GM21717 (cell line): ENCODE measurements around the gene ORC4.
A peak's percentile ranks its signal among the peaks of the same experiment; 100 is the strongest.

Source experiments
- ATAC-seq: cut with Tn5 transposase; IDR thresholded peaks from one replicate; pipeline ENCODE4 v1.9.1; 2021; ENCODE audit warnings: mild to moderate bottlenecking, moderate library complexity; ENCODE audit not compliant: unreplicated experiment

Gene ORC4

DNA sequence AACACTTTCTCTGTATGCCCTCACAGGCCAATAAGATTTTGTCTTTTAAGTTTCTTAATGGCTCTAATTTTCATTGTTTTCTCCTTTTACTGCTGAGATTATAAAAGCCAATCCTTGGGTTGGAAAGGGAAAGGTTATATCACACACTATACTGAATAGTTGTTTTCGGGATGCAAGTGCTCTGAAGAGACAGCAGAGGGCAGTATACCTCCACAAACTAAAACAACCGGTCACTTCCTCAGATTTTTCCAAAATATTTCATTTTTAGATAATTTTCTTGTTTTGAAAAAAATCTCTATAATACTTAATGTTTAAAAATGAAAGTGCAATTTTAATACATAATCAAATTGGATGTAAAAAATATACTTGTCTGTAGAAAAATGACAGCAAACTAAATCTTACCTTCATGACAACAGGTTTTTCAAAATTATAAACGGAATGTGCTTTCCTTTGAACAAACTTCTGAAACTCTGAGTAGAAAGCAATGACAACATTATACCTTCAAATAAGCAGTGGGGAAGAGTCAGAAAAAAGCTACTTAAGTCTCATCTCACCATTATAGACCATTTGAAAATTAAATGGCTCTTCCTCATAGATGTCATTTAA, 82.7 kb downstream of the ORC4 start:
- peak; percentile 52 for ATAC-seq

DNA sequence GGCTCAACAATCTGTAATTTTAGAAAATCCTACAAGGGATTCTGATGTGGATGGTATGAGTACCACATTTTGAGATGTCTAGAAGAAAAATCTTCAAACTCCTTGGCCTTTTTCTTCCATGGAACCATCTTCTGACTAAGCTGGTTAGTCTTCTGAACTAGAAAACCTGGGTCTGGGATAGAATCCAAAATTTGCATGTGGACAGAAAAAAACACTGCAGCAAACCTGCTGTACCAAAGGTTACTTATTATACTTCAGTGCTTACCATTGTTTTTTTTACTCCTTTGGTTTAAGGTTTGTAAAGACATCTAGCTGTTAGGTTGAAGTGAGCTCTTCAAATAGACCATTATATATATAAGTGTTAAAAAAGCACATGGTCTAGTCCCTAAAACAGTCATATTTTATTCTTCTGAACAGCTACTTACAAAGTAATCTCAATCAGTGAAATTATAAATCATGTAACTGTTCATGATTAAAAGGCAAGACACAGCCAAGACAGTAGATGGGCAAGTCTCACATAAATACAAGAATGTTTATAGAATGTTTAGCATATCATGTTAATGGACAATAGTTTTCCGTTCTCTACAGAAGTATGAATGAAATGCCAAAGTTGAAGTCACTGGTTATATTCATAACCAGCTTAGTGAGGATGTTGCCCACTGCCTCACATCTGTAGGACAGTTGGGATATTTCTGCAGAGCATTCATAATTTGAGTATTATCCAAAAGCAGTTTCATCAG, 85.5 kb downstream of the ORC4 start:
- ATAC-seq, result no peak

DNA sequence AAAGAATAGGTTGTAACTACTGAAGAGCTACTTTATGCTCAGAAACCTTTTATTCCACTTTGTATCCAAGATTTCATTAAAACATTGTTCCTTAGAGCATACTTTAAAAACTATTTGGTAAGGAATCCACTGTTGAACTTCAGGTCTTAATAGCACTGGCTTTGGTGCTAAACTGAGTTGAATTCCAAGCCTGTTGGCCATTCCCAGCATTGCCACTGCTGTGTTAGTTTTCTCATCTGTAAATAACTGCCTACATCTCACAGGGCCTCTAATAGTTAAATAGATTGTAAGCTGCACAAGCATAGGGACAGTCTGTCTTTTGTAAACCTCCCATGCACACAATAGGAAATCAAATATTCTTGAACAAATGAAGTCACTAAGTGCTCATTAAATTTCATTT, 86.6 kb downstream of the ORC4 start:
- no peak for ATAC-seq

DNA sequence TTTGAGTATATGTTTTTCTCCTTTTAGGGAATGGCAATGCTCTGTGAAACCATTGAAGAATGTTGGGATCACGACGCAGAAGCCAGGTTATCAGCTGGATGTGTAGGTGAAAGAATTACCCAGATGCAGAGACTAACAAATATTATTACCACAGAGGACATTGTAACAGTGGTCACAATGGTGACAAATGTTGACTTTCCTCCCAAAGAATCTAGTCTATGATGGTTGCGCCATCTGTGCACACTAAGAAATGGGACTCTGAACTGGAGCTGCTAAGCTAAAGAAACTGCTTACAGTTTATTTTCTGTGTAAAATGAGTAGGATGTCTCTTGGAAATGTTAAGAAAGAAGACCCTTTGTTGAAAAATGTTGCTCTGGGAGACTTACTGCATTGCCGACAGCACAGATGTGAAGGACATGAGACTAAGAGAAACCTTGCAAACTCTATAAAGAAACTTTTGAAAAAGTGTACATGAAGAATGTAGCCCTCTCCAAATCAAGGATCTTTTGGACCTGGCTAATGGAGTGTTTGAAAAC, 93.4 kb downstream of the ORC4 start:
- no peak for ATAC-seq

DNA sequence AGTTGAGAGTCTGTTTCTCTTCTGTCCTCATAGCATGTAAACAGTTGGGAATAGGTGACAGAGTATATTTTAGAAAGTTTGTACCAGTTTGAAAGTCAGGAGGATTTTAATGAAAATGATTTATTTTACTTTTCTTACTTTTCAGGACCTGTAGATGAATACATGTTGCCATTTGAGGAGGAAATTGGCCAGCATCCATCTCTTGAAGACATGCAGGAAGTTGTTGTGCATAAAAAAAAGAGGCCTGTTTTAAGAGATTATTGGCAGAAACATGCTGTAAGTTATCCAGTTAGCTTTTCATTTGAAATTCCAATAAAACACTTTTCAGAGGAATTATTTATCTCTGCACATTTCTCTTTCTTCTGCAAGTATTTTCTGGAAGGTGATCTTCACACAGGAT, 94.7 kb downstream of the ORC4 start:
- no peak for ATAC-seq

DNA sequence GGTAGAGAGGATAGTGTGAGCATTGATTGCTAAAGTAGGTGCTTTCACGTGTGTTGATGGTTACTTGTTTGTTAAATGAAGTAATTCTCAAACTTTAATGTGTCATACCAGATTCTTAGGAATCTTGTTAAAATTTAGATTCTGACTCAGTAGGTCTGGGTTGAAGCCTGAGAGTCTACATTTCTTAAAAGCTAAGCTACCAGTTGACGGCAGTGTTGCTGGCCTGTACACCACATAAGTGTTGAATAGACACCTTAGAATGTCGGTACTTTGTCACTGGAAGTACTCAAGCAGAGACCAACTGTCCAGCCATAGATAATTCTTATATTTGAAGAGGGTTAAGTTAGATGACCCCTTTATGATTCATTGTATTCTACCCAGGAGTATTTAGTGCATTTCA, 95.9 kb downstream of the ORC4 start:
- ATAC-seq, result no peak

DNA sequence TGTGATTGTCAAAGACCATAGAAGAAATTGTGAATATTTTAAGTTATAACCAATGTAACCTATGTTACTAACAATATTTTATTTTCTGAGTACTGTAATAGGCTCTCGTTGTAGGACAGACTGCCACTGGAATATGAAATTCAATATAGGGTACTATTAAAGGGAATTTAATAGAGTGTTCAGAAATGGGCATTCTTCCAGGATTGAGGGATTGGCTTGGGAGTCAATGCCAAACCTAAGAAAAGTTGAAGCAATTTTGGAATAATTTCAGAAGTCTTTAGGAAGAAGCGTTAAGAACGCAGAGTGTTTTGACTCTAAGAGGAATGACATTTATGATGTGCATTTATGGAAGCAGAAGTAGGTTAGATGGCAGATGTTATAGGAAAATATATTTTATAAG, 96.7 kb downstream of the ORC4 start:
- ATAC-seq, result no peak

DNA sequence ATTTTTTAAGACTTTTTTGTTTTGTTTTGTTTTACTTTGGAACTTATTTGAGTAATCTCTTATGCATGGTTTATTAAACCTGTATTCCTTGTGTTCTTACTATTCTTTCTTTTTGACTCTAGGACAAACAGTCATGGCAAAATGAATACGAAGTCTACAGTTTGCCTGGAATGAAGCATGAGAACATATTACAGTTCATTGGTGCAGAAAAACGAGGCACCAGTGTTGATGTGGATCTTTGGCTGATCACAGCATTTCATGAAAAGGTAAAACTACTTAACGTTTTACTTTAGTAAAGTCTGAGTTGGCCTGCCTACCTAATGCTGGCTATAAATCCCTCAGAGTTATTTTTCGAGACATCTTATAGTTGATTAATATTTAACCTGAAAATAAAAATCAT, 103.4 kb downstream of the ORC4 start:
- no peak for ATAC-seq

DNA sequence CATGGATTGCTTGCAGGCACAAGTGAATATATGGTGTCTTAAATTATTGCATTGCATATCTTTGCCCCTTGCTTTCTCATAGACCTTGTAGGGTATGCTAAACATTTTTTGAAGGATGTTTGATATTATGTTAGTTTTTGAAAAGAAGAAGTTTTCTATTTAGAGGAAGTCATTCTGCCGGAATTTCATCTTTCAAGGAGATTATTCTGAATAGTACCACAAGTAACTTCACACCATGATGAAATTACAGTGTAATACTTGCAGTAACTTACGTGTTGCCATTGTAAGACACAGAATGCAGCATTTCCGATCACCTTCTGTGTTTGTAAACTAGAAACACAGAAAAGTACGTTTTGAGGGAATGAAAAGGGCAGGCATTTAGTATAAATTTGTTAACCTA, 103.8 kb downstream of the ORC4 start:
- ATAC-seq, result no peak

DNA sequence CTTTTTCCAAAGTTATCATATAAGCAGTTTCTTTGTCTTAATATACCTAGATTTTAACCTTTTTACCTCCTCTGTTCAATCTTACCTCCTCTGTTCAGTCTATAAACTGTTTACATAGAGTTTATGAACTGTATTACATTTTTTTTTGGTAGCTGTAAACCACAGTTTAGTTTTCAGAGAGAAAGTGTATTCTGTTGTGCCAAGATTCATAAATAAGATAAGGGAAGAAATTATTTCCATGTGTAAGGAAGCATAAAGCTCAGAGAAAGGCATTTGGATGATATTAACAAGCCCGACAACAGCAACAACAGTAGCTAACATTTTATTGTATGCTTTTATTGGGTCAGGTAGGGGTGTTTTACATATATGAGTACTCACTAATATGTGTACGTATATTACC, 104.5 kb downstream of the ORC4 start:
- no peak for ATAC-seq

DNA sequence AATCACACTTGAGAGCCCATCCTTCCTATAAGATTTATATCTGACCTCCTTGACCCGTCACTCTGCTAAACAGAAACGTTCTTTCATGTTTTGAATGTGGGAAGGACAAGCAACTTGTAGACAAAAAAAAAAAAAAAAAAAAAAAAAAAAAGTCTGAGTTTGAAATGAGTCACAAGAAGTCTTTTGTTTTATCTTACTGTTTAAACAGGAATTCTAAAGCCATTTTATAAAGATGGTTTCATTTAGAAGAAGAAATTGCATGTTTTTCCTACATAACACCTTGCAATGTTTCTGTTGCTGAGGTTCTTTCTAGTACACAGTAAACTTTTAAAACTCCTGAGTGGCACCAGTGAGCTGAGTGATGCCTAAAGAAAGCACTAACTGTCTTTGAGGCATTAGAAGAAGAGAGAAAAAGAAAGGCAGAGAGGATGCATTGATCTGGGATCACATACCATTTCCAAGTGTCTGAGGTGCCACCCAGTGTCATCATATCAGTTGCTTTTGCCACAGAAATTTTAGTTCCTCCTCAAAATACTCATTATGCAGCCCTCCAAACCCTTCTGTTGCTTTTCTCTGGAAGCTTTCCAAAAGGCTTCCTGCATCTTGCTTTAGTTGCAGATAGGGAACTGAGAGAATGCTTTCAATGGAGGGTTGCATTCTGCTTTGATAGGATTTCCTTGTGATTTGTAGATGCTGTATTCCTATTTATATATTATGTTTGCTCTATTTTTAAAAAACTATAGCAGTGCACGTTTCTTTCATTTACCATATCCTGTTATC, 106.6 kb downstream of the ORC4 start:
- ATAC-seq, result no peak

DNA sequence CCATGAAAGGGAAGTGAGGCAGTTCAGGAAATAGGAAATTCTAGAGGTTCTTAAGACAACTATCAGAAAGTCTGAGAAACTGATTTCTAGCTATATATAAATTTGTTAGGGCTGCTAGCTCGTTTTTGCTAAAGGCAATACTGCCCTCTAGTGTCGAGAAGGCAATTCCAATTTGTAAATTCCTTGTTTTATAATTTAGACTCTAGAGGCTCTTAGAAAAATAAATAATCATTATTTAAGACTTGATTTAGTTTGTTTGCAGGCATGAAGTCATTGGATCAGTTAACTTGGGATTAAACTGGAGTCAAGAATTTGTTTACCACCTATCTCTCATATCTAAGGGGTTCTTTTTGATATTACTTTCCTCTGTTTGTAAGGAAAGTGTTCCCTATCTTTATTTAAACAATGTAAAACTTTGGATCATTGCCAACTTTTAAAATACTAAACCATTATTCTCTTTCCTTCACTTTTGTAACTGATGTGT, 109.5 kb downstream of the ORC4 start:
- ATAC-seq, result no peak

DNA sequence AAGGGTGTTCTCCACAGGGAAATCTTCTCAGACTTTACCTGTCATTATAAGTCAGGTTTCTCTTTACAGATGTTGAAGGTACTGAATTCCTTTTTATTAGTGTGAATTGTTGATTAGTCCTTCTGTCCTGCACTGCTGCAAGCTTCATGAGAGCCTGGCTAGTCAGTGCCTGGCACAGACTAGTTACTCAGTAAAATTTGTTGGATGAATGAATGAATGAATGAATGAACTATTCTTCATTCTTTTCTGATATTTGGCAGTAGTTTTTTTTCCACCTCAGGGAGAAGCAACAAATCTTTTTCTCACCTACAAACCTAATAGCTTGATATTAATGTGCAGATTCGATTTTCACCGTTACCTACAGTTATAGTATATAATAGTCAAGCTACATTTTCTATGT, 111.4 kb downstream of the ORC4 start:
- no peak for ATAC-seq

DNA sequence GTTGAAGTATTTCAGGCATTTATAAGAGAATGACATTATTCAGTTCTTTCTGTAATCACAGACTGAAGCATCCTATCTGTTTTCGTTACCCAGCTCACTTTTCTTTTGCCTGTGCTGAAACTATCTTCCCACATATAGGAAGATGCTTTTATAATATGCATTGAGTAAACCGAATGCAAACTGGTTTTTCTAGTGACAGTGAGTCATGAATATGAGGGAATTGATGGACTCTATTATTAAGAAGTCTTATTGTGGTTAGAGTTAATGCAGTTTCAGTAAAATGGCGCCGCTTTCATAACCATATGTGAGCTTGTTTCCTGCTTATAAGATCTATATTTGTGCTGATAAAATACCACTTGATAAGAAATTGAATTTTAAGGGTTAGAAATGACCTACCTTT, 116.5 kb downstream of the ORC4 start:
- ATAC-seq, result no peak

DNA sequence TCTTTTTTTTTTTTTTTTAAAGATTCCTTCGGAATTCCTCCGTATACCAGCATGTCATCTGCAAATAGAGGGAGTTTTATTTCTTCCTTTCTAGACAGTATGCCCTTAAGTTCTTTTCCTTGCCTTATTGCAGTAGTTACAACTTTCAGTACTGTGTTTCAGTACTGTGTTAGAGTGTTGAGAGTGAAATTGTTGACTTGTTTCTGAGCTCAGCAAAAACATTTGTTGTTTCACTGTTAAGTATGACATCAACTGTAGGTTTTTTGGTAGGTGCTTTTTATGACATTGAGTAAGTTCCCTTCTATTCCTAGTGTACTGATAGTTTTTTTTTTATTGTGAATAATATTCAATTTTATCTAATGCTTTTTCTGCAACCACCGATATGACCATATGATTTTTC, 131.9 kb downstream of the ORC4 start:
- ATAC-seq, result peak; percentile 94

DNA sequence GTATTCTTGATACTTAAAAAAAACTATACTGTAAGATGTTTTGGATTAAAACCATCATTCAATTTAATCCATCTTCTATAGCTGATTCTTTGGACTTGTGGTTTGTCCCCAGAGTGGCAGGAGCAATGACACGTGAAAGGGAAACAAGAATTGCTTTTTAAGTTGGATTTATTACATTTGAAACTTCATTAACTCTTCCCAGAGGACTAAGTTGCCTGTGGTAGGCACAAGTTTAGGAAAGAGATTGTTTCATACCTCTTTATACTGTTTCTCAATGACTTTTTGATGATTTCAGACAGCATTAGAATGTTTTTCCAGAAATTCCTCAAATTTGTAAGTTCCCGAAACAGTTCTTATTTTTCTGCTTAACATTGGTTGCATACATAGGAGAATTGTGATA, 134.4 kb downstream of the ORC4 start:
- ATAC-seq, result no peak

DNA sequence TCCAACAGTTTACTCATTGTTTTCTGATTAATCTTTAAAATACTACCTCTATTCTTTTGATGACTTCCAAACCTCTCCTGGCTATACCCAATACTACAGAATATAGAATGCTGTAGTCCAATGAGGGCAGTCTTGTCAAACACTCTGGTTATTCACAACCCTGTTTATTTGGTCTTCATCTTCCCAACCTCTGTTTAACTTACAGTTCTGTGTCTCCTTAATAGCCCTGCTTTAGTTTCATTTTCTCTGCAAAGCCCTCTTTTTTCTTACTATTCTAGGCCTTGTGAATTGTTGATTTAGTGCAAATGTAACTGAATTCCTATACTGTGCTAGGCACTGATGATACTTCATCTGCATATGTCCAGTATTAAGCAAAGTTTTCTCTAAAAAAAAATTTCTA, 135.7 kb downstream of the ORC4 start:
- ATAC-seq, result no peak

DNA sequence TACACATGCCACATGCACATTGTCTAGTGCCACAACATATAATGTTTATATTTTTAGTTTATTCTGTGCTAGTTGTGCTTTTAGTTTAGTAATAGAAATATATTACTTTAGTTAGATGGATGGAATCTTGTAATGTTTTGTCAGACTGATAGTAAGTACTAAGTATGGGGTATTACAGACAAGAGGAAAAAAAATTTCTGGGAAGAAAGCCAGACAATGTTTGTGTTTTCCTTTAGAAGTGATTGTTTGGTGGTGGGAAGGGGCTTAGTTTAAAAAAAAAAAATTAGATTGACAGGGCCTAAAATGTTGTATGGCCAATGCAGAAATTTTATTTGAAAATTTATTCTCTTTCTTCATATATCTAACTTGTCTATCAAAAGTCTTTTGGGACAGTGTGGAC, 137.9 kb downstream of the ORC4 start:
- no peak for ATAC-seq
